HepG2 (cell line): Measurements from ENCODE around the gene STEAP3.

Experiments
- HINFP ChIP-seq: sonication (generic); formaldehyde crosslinking; IDR thresholded peaks from 2 replicates; pipeline ENCODE4 v1.4.0; 2020; ENCODE audit warnings: low read depth, mild to moderate bottlenecking, missing genetic modification reagents
- MZF1 ChIP-seq: sonication (generic); formaldehyde crosslinking; IDR thresholded peaks from 2 replicates; pipeline ENCODE4 v1.8.1; 2023; ENCODE audit warnings: mild to moderate bottlenecking, missing genetic modification reagents, borderline replicate concordance
- PHF20 ChIP-seq: sonication (generic); formaldehyde crosslinking; IDR thresholded peaks from 2 replicates; pipeline ENCODE4 v1.5.0; 2020; ENCODE audit warnings: mild to moderate bottlenecking, missing genetic modification reagents
- POLR2A ChIP-seq, 2 experiments: IDR thresholded peaks; 2 replicates each; pipeline ENCODE4 v1.6.1; 2011; ENCODE audit warnings: low read depth in 2 of 2, low read length in 2 of 2, mild to moderate bottlenecking in 1 of 2, moderate library complexity in 1 of 2; ENCODE audit not compliant: insufficient read depth in 1 of 2
- POLR2AphosphoS5 ChIP-seq: IDR thresholded peaks from 2 replicates; pipeline ENCODE4 v1.6.1; 2012; ENCODE audit warnings: low read depth, low read length
- RNF219 ChIP-seq: sonication (generic); formaldehyde crosslinking; IDR thresholded peaks from 2 replicates; pipeline ENCODE4 v1.5.0; 2020; ENCODE audit warnings: mild to moderate bottlenecking, missing genetic modification reagents
- SMC3 ChIP-seq: IDR thresholded peaks from 2 replicates; pipeline ENCODE4 v1.6.1; 2011; ENCODE audit warnings: low read length, improper control_type of control experiment
- SNAPC4 ChIP-seq: sonication (generic); formaldehyde crosslinking; IDR thresholded peaks from 2 replicates; pipeline ENCODE4 v1.4.0; 2020; ENCODE audit warnings: mild to moderate bottlenecking, missing genetic modification reagents
- ZBTB38 ChIP-seq: sonication (generic); formaldehyde crosslinking; IDR thresholded peaks from 2 replicates; pipeline ENCODE4 v1.5.1; 2020; ENCODE audit warnings: mild to moderate bottlenecking, missing genetic modification reagents
- ZFP37 ChIP-seq: sonication (generic); formaldehyde crosslinking; IDR thresholded peaks from 2 replicates; pipeline ENCODE4 v1.4.0; 2020; ENCODE audit warnings: missing genetic modification reagents, borderline replicate concordance
- ZFP41 ChIP-seq: sonication (generic); formaldehyde crosslinking; IDR thresholded peaks from 2 replicates; pipeline ENCODE4 v1.4.0; 2020; ENCODE audit warnings: mild to moderate bottlenecking, missing genetic modification reagents, borderline replicate concordance
- ZNF235 ChIP-seq: sonication (generic); formaldehyde crosslinking; IDR thresholded peaks from 2 replicates; pipeline ENCODE4 v1.8.1; 2023; ENCODE audit warnings: mild to moderate bottlenecking, missing genetic modification reagents, borderline replicate concordance
- ZNF251 ChIP-seq: sonication (generic); formaldehyde crosslinking; IDR thresholded peaks from 2 replicates; pipeline ENCODE4 v1.9.0; 2021; ENCODE audit warnings: mild to moderate bottlenecking, missing genetic modification reagents
- TF ChIP-seq, protein P1 (sequence below): sonication (generic); formaldehyde crosslinking; IDR thresholded peaks from 2 replicates; pipeline ENCODE4 v1.5.0; 2020; ENCODE audit warnings: mild to moderate bottlenecking, missing genetic modification reagents, moderate library complexity

DNA sequence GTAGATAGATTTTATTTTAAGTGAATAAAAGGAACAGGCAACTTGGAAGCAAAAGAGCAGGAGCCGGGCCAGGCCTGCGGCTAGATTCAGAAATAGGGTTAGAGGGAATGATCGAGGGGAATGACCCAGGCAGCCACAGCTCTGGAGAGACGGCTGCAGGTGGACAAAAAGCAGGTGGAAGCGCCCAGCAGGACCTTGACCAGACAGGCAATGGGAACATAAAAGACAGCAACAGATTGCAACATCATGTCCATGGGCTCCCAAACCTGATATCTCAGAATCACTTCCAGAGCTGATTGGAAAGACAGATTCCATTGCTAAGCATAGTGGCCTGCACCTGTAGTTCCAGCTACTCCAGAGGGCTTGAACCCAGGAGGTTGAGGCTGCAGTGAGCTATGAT lies 28.6 kb upstream of the STEAP3 start:
- no peak for TF ChIP-seq MZF1 (CRISPR knock-in tag)
- TF ChIP-seq ZNF251 (CRISPR knock-in tag), result no peak
- TF ChIP-seq ZFP41 (CRISPR knock-in tag), result no peak
- no peak for TF ChIP-seq ZBTB38 (CRISPR knock-in tag)
- TF ChIP-seq, protein P1, sequence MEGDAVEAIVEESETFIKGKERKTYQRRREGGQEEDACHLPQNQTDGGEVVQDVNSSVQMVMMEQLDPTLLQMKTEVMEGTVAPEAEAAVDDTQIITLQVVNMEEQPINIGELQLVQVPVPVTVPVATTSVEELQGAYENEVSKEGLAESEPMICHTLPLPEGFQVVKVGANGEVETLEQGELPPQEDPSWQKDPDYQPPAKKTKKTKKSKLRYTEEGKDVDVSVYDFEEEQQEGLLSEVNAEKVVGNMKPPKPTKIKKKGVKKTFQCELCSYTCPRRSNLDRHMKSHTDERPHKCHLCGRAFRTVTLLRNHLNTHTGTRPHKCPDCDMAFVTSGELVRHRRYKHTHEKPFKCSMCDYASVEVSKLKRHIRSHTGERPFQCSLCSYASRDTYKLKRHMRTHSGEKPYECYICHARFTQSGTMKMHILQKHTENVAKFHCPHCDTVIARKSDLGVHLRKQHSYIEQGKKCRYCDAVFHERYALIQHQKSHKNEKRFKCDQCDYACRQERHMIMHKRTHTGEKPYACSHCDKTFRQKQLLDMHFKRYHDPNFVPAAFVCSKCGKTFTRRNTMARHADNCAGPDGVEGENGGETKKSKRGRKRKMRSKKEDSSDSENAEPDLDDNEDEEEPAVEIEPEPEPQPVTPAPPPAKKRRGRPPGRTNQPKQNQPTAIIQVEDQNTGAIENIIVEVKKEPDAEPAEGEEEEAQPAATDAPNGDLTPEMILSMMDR, result no peak
- no peak for TF ChIP-seq POLR2AphosphoS5
- TF ChIP-seq SMC3, result no peak
- no peak for TF ChIP-seq SNAPC4 (CRISPR knock-in tag)
- no peak for TF ChIP-seq POLR2A (IDR thresholded peaks at IDR 0.05; ENCODE audit: insufficient read depth in 1 of 2, low read depth in 2 of 2, low read length in 2 of 2)
- TF ChIP-seq ZNF235 (CRISPR knock-in tag), result no peak
- TF ChIP-seq HINFP (CRISPR knock-in tag), result no peak
- no peak for TF ChIP-seq PHF20 (CRISPR knock-in tag)
- TF ChIP-seq ZFP37 (CRISPR knock-in tag), result no peak
- no peak for TF ChIP-seq RNF219 (CRISPR knock-in tag)
